NCI-H1417 treated with DMSO at 0.1 percent for 48 hours (cell line): ENCODE results near the gene LTB4R.

Source experiments
- DNase-seq: peaks from one replicate; lab custom pipeline; 2025; lab: John Stamatoyannopoulos, UW

LTB4R gene

DNA sequence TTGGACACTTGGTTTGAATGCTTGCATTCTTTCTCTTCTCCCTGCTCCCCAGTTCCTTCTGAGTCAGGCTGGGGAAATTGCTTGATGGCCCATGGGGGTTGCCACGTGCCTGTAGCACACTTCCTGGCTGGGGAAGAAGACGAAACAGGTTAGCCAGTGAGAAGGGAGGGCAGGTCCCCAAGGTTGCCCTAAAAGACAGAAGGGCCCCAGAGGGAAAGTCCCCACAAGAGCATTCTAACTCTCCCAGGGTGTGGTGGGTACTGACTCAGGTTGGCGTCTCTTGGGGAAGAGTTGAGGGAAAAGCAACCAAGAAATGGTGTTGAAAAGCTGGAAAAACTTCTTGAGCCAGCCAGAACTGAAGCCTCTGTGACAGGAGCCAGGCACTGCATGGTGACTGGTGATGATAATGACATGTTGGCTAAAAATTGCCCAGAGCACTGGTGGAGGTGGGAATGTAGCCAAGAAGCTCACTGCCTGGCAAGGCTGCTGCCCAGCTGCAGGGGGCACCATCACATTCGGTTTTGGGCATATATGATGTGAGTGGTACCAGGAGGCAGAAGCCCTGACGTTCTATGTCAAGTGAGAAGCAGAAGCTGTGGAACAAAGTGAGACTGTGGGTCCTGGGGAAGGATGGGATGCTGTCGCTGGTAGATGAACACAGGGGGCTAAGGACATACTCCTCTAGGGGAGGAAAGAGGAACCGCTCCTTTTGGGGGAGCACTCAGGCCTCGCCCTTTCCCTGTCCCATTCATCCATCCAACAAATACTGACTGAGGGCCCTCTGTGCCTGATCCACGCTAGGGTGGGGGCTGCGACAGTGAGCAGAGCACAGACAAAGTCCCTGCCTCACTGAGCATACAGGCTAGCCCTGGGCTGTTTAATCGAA lies 31.8 kb upstream of the LTB4R start:
- DNase-seq: no peak

DNA sequence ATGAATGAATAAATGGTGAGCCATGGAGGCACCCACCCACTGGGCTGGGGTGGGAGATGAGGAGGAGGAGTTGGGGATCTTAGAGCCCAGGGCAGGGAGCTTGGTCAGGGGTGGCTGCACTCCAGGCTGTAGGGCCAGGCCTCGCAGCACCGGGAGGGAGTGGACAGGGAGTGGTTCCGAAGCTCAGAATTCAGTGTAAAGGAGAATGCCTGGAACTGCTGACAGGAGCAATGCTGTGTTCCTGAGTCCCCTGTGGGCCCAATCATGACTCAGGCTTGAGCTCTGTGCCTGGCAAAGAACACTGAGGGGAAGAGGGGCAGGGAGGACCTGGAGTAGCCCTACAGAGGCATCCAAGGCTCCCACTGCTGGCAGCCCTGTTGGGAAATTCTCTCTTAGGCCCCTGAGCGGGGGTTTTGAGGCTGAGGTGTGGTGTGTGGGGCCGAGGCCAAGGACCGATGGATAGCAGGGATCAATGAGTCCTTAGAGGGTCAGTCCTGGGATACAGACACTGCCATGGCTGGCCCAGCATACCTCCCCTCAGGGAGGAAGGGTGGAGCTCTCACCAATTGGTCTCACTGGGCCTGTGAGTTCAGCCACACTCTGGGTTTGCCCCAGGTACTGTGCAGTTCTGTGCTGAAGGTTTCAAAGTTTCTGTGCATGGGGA lies 30.4 kb upstream of the LTB4R start:
- no peak for DNase-seq

DNA sequence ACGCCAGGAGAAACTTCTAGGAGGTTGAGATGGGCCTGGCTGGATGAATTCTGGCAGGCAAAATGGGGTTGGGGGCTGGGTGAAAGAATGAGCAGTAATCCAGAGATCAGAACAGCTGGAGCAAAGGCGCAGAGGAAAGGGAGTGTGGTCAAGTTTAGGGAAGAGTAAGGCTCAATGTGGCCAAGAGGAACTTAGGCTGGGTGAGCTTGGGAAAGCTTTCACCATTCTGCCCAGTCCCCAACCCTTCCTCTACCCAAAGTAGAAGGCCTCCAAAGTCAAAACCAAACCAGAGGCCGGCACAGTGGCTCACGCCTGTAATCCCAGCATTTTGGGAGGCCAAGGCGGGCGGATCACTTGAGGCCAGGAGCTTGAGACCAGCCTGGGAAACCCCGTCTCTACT lies 29.7 kb upstream of the LTB4R start:
- no peak for DNase-seq

DNA sequence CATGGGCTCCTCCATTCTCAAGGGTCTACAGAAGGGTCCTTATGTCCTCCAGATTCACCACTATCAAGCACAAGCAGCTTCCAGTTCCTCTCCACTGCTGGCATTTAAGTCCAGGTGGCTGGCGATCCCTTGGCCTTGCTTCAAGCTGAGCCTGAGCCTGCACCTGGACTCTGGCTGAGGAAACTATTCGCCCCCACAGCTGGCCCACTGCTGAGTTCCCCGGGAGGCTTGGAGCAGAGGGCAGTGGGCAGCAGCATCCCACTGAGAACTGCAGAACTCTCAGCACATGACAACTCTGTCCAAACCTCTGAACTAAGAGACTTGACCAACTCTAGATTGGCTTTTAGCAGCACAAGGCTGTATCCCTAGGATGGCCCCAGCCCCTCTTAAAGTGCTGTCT lies 28.6 kb upstream of the LTB4R start:
- DNase-seq: no peak

DNA sequence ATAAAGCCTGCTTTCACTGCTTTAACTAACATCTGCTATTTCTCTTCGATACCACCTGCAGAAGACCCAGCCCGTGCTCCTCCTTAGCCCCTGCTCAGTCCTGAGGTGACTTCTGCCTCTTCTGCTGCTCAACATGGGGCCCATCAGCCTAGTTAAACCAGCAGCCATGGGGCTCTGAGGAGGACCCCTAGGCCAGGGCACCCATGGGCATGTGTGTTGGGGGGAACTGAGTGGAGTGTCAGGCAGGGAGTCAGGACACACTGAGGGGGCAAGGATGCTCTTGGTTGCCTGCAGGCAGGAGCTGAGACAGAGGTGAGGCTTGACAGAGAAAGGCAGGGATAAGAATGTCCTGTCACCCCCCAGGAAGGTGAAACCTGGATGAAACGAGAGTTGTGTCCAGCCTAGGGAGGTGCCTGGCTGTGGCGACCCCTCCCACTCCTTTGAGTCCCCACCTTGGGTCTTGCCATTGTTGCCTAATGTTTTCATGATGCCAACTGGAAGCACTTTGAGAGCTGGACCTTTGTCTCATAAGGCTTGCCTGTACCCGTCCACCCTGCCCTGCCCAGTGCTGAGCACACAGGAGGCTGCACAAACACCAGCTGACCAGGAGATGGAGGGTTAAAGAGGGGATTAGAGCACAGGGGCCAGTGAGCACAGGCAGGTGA lies 27.4 kb upstream of the LTB4R start:
- no peak for DNase-seq

DNA sequence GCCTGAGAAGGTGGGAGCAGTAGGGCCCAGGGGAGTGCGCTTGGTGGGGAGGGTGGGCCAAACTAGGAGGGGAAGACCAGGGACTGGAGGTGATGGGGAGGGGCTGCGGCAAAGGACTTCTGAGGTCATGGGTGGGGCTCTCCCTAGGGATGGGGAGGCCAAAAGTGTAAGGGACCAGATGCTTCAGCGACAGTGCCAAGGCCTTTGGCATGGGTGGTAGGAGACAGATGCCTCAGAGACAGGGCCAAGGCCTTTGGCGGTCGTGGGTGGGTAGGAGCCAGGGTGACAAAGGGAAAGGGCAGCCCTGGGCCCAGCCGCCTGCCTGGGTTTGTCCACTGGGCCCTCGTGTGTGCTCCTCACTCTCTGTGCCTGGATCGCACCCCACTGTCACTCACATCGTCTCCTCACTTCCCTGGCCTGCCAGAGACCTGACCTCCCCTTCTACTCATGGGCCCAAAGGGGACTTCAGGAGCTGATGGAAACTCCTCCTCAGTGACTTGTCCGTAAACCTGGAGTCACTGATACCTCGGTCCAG lies 26.7 kb upstream of the LTB4R start:
- DNase-seq: no peak

DNA sequence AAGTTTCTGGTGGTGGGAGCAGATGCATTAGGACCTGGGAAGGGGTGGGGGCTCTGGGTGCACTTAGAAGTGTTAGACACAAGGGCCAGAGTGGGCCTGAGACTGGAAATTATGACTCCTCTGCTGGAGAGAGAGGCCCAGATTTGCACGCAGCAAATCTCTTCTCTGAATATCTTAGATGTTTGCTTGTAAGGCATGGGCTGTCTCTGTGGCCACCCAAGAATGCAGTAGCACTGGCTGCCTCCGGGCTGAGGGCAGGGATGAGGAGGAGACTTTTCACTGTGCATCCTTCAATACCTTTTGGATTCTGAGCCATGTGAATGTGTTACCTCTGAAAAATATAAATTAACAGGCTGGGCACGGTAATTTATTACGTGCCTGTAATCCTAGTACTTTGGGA lies 26.0 kb upstream of the LTB4R start:
- DNase-seq: no peak

DNA sequence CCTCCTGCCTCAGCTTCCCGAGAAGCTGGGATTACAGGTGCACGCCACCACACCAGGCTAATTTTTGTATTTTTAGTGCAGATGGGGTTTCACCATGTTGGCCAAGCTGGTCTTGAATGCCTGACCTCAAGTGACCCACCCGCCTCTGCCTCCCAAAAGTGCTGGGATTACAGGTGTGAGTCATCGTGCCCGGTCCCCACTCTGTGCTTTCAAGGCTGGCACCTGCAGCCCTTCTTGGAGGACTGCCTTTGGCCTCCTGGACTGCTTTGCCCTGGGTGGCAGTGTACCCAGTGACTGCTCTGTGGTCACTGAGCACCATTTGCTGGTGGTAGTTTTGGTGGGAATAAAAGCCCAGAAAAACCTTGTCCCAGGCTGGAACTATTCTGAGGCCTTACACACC lies 24.3 kb upstream of the LTB4R start:
- DNase-seq: no peak

DNA sequence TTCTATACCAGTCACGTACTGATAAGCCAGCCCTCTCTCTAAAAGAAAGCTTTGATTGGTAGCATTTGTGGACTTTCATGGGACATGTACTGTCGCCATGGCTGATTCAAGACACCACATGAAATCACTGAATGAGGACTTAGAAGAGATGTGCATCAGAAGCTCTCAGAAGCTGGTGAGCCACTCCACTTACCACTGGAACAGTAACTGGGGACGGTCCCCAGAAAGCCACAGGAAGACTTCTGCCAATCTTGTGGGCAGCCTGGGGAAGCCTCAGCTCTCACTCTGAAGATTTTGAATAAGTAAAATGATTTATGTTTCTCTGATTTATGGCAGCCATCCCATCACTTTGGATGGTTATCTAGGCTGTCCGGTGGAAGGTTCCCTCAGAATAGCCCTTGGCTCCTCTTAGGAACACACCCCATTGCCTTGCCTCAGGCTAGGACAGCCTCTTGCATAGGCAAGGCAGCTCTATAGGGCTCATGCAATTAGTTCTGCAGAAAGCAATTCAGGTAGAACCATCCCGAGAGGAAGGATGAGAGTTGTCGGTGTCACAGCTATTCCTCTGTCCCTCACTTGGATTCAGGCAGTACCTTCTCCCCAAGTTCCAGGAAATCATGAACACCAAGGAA lies 21.5 kb upstream of the LTB4R start:
- DNase-seq: no peak

DNA sequence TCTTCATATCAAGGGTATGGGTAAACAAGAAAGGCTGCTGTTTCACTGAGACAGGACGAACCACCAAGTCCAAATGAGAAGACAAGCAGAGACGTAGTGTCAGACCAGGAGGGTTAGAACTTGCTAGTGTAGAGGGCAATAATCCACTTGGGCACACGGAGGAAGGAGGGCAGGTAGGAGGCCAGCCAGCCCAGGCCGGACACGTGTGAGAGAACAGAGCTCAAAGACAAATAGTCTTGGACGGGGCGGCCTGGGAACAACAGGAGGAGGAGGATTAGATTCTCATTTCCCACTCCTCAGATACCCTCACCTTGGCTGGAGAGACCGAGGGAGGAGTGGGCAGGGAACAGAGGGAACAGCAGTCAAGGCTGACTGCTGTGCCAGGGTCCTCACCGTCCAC lies 20.6 kb upstream of the LTB4R start:
- DNase-seq: no peak

DNA sequence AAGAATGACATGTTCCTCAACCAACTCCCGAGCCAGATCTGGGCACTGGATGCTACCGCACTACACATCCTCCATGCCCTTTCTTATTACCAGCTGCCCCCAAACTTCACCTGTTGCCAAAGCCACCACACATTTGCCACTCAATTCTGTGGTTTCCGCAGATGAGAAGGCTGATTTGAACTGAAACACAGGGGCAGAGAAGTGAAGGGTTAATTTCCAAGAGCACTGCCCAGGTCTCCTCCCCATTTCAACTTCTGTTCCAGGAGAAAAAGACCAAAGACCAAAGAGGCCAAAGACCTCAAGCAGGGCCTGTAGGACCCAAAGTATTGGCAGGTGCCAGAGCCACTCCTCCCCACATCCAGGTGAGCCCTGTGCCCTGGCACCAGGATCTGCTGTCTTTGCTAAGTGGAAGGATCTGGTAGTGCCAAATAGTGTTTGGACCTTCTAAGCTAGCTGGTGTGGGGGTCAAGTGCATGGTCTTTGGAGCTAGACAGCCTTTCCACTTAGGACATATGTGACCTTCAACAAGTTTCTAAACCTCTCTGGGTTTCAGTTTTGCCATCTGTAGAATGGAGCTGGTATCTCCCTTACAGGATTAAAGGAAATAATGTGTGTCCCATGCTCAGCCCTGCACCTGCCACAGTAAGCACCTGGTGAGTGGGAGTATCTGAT lies 19.7 kb upstream of the LTB4R start:
- DNase-seq: no peak

DNA sequence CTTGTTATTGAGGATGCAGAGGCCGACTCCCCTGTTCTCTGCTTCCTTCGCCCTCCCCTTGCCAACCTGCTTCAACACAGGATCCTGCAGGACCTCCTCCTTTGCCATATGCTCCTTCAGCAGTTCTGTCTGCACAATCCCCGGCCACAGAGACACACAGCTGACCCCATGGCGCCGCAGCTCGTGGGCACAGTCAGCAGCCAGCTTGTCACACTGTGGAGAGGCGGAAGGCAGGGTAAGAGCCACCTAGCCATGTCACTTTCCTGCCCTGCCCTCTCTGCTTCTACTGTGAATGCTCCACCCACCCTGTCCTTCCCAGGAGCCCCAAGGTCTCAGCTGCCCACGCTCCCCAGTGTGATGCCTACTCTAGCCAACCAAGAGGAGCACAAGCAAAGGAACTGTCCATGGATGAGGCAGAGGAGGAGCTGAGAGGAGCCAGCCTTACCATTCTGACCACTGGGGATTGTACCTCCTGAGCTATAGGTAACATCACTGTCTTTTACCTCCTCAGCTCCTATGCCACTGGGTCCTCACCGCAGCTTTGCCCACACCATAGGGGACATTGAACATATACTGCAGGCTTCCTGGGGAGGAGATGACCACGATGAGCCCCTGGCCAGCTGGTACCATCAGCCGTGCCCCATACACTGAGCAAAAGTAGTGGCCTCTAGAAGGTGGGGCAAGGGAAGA lies 19.0 kb upstream of the LTB4R start:
- no peak for DNase-seq

DNA sequence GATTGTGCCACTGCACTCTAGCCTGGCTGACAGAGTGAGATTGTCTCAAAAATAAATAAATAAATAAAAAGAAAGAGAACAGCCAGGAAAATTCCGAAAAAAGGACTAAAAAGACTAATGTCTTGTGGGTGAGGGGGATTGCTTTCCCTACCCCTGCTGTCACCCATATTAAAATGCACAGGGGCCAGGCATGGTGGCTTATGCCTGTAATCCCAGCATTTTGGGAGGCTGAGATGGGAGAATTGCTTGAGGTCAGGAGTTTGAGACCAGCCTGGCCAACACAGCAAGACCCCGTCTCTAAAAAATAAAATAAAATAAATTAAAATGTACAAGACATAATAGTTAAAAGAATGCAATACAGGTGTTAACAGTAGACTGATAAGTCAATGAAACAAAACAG lies 17.8 kb upstream of the LTB4R start:
- no peak for DNase-seq

DNA sequence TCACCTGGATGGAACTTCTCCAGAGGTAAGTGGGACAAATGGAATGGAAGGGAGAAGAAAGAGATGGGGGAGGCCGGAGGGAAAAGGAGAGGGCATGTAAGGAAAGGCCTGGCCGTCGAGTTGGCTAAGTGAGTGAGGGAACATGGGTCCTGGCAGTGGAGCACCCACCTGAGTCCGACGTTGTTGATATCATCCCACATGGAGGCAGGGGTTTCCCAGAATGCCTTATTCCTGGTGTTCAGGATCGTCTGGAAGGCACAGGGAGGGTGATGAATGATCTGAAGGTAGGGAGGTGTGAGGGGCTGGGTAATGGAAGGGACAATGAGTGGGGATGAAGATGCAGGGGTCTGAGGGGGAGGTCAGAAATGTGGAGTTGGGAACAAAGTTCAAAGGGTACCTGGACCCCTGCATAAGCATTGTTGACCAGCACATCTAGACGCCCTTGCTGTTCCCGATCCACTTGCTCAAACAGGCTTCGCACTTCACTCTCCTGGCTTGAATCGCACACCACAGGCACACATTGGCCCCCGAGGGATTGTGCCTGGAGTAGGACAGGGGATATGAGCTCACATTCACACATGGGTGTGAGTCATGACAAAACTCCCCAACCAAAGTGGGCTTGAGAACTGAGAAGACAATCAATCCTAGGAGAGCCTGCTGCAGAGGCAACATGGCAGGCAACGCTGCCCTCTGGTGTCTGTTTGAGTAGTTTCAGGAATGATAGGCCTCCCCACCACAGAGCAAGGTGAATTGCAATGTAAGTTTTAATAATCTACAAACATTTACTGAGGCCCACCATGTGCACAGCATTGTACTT lies 14.8 kb upstream of the LTB4R start:
- DNase-seq: peak; percentile 3

DNA sequence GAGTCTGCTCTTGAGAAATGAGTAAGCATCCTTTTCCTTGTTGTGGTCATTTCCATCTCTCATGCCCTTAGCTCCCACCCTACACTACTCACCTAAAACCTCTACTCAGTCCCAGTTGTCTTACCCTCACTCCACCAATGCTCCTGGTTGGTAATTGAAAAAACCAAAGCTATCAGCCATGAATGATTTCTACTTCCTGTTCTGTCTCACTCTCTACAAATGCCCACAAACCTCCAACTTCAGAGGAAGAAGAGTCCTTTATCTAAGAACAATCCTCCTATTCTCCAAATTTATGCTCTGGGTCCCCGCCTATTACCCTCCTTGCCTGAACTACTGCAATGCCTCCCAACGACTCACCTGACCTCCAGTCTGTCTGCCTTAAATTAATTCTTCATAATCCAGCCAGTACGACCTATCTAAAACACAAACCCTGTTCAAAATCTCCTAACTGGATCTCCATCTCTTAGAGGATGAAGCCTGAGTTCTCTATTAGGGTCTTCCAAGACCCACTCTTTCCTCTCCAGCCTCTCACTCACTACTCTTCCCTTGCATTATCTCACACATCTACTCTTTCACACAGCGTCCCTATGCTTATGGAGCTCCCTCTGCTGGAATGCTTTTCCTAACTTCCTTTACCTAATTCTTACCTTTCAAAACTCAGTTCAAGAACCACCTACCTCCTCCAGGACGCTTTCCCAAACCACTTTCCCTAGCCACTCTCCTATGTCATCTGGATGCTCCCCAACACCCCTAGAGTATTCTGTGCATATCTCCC lies 13.9 kb upstream of the LTB4R start:
- DNase-seq: no peak

DNA sequence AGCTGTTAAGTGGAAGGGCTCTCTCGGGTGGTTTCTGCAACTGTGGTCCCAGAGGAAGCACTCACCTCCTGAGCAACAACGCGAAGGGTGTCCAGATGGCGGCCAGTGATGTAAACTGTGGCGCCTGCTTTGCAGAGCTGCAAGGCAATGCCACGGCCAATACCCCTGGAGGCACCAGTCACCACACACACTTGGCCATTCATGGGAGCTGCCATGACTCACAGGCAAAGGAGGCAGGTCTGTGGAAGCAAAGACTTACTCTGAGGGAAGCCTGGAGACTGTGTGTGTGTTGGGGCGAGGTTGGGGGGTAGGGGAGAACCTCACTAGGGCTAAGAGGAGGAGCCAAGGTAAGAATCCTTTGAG lies 12.4 kb upstream of the LTB4R start:
- no peak for DNase-seq

DNA sequence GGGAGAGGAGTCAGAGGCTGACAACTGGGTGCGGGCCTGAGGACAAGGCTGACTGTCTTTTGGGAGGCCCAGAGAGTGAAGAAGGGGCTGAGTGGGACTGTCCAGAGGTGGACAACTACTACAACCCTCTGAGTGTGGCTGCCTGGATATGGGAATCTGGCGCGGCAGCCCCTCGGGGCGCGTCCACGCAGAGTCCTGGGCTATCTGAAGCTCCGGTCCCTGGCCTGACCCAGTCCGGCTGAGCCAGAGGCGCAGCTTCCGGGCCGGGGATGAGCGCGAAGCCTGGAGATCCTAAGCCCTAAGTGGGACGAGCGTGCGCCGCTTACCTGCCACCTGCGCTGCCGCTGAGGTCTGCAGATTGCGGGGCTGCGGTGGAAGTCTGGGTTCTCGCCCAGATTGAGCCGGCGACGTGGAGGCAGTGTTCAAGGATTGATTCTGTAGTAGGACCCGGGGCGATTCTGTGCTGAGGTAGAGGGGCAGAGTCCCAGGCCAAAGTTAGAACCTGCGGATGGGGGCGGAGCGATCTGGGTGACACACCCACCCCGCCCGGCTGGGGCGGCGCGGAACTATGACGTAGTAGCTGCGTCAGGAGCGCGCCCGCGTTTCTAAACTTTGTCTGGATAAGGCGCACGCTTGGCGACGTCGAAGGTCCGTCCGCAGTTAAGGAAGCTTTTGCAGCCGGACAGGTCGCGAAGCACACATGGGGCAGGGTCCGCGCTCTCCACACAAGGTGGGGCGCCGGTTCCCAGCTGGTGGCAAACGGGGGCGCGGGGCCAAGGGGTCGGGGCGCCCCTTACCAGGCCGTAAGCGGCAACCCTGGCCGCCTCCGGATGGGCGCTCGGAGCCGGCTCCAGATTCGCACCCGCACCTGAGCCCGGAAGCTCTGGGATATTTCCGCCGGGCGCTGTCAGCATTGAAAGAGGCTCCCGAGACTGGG lies 11.8 kb upstream of the LTB4R start, which contains the start of the genes DHRS1 and NOP9:
Gene DHRS1, minus strand, starts transcription at position 526 of the 937 bp plus-strand sequence. CDS start 674 bp downstream, outside the sequence.
Gene NOP9, plus strand, starts transcription at position 596 of the 937 bp plus-strand sequence. Its CDS starts 105 bp downstream, at position 701.
- DNase-seq: peak; percentile 16

DNA sequence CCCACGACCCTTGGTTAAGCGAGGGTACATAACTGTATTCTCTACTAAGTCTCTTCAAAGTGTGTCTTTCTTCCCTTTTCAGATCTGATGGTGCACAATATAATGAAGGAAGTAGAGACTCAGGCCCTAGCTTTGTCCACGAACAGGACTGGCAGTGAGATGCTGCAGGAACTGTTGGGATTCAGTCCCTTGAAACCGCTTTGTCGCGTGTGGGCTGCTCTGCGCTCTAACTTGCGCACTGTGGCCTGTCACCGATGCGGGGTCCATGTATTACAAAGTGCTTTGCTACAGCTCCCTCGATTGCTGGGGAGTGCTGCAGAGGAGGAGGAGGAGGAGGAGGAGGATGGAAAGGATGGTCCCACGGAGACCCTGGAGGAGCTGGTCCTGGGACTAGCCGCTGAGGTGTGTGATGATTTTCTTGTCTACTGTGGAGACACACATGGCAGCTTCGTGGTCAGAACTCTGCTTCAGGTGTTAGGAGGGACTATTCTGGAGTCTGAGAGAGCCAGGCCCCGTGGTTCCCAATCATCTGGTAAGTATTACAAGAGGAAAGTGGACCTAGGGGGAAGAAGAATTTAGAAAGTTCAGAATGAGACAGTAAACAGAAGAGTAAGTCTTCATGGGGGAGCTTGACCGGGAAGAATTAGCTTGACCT lies 10.8 kb upstream of the LTB4R start:
- no peak for DNase-seq
